PFSK-1 (cell line): ENCODE results near the gene TMEM131.

ENCODE experiments used
- FOXP2 ChIP-seq: optimal IDR thresholded peaks from 2 replicates; pipeline ENCODE3; 2011; ENCODE audit warnings: borderline replicate concordance, control low read depth, inconsistent platforms; ENCODE audit not compliant: insufficient read depth; ENCODE audit errors: extremely low read length, extremely low read depth
- POLR2AphosphoS5 ChIP-seq: IDR thresholded peaks from 2 replicates; pipeline ENCODE4 v1.6.1; 2012; ENCODE audit warnings: low read depth, mild to moderate bottlenecking, control low read depth, low read length, moderate library complexity
- REST ChIP-seq, 2 experiments: IDR thresholded peaks; 2 replicates each; pipeline versions ENCODE4 v1.6.1 to v1.8.0; 2011 to 2012; ENCODE audit warnings: low read depth in 2 of 2, low read length in 2 of 2, control low read depth in 1 of 2, inconsistent platforms in 1 of 2, mild to moderate bottlenecking in 1 of 2, moderate library complexity in 1 of 2; ENCODE audit not compliant: insufficient read depth in 1 of 2
- SIN3A ChIP-seq: IDR thresholded peaks from 2 replicates; pipeline ENCODE4 v1.6.1; 2012; ENCODE audit warnings: mild to moderate bottlenecking, low read length, moderate library complexity, borderline replicate concordance; ENCODE audit not compliant: insufficient read depth
- TAF1 ChIP-seq: IDR thresholded peaks from 2 replicates; pipeline ENCODE4 v1.6.1; 2012; ENCODE audit warnings: low read length, control low read depth, borderline replicate concordance; ENCODE audit not compliant: insufficient read depth

Gene TMEM131

GRCh38 chr2:97724946-97725688 is 270.6 kb downstream of the TMEM131 start:
- TF ChIP-seq FOXP2 (no peak), TAF1 (no peak), POLR2AphosphoS5 (no peak), SIN3A (no peak), REST (IDR thresholded peaks at IDR 0.05; ENCODE audit: insufficient read depth in 1 of 2, low read depth in 2 of 2, low read length in 2 of 2) (no peak)

- TF ChIP-seq FOXP2 (no peak), POLR2AphosphoS5 (no peak), SIN3A (no peak)
These were observed 271.2 kb downstream of the TMEM131 start for GRCh38 chr2:97724501-97724900.

GRCh38 chr2:97724073-97724410 is 271.7 kb downstream of the TMEM131 start:
- no peak for TF ChIP-seq FOXP2
- no peak for TF ChIP-seq SIN3A
- TF ChIP-seq REST (IDR thresholded peaks at IDR 0.05; ENCODE audit: insufficient read depth in 1 of 2, low read depth in 2 of 2, low read length in 2 of 2): no peak
- no peak for TF ChIP-seq TAF1
- no peak for TF ChIP-seq POLR2AphosphoS5

- TF ChIP-seq FOXP2 (no peak), SIN3A (no peak), POLR2AphosphoS5 (no peak), TAF1 (no peak), REST (IDR thresholded peaks at IDR 0.05; ENCODE audit: insufficient read depth in 1 of 2, low read depth in 2 of 2, low read length in 2 of 2) (no peak)
These were observed 272.3 kb downstream of the TMEM131 start for GRCh38 chr2:97723156-97724072.

GRCh38 chr2:97722227-97722626 is 273.5 kb downstream of the TMEM131 start:
- TF ChIP-seq TAF1 (no peak), REST (IDR thresholded peaks at IDR 0.05; ENCODE audit: insufficient read depth in 1 of 2, low read depth in 2 of 2, low read length in 2 of 2) (no peak), FOXP2 (no peak), POLR2AphosphoS5 (no peak), SIN3A (no peak)
